SU-DHL-6 (cell line): Measurements from ENCODE around the gene FZD10.

Source experiments
- H2AFZ ChIP-seq: fragments of 200-600 bp; sonication (generic); 2 replicates; pipeline ENCODE4 v1.6.1; 2014; ENCODE audit warnings: low read depth, mild to moderate bottlenecking, moderate library complexity, mixed read lengths, antibody characterized with exemption, low read length; ENCODE audit not compliant: severe bottlenecking
- H3F3A ChIP-seq: fragments of 200-600 bp; shearing (Covaris generic); 2 replicates; pipeline ENCODE4 v1.6.0; 2016; ENCODE audit warnings: antibody characterized with exemption, mild to moderate bottlenecking; ENCODE audit not compliant: insufficient read depth
- H3K27ac ChIP-seq: fragments of 200-600 bp; sonication (generic); 2 replicates; pipeline ENCODE4 v1.5.1; 2016; ENCODE audit warnings: low read depth, mild to moderate bottlenecking, low read length, moderate library complexity, mixed read lengths
- H3K27me3 ChIP-seq: fragments of 200-600 bp; sonication (generic), shearing (Covaris generic); 2 replicates; pipeline ENCODE4 v1.6.0; 2014; ENCODE audit warnings: mild to moderate bottlenecking, low read length
- H3K36me3 ChIP-seq: fragments of 200-600 bp; sonication (generic); 2 replicates; pipeline ENCODE4 v1.6.1; 2014; ENCODE audit warnings: mild to moderate bottlenecking, low read length, mixed read lengths
- H3K4me2 ChIP-seq: fragments of 300-600, 200-600 bp; shearing (Covaris generic), sonication (generic); 2 replicates; pipeline ENCODE4 v1.6.0; 2014; ENCODE audit warnings: low read length, low read depth, mild to moderate bottlenecking; ENCODE audit not compliant: poor library complexity, severe bottlenecking
- H3K4me3 ChIP-seq: fragments of 200-600 bp; sonication (generic); 2 replicates; pipeline ENCODE4 v1.5.1; 2014; ENCODE audit warnings: antibody characterized with exemption, low read length, mild to moderate bottlenecking, mixed read lengths; ENCODE audit not compliant: insufficient read depth, poor library complexity, severe bottlenecking
- H3K79me2 ChIP-seq: fragments of 200-600 bp; sonication (generic); 2 replicates; pipeline ENCODE4 v1.6.1; 2014; ENCODE audit warnings: mild to moderate bottlenecking, low read length, moderate library complexity; ENCODE audit not compliant: insufficient read depth
- H3K9ac ChIP-seq: fragments of 200-600 bp; sonication (generic); 2 replicates; pipeline ENCODE4 v1.7.0; 2014; ENCODE audit warnings: mild to moderate bottlenecking, low read length
- H3K9me2 ChIP-seq: fragments of 200-600 bp; sonication (generic); replicated peaks from 2 replicates; pipeline ENCODE4 v1.6.1; 2014; ENCODE audit warnings: low read length; ENCODE audit not compliant: insufficient read depth
- H3K9me3 ChIP-seq: fragments of 200-600 bp; sonication (generic); 2 replicates; pipeline ENCODE4 v1.6.1; 2014; ENCODE audit warnings: low read length, mixed read lengths; ENCODE audit not compliant: insufficient read depth
- H4K20me1 ChIP-seq: fragments of 200-600 bp; sonication (generic); 2 replicates; pipeline ENCODE4 v1.6.1; 2014; ENCODE audit warnings: low read depth, mild to moderate bottlenecking, antibody characterized with exemption, low read length, moderate library complexity, mixed read lengths
- CTCF ChIP-seq: fragments of 200-600 bp; sonication (generic); IDR thresholded peaks from one replicate; pipeline ENCODE4 v1.5.1; 2017; ENCODE audit warnings: antibody characterized with exemption, mild to moderate bottlenecking, low read length, moderate library complexity; ENCODE audit not compliant: insufficient read depth, poor library complexity, severe bottlenecking
- EZH2phosphoT487 ChIP-seq: fragments of 200-600 bp; sonication (generic), shearing (Covaris generic); conservative IDR thresholded peaks from 2 replicates; pipeline ENCODE4 v1.6.1; 2018; ENCODE audit warnings: mild to moderate bottlenecking, antibody characterized with exemption, low read length, moderate library complexity, mixed read lengths

Gene FZD10

GRCh38 chr12:130162267-130162666, at the start of gene FZD10:
TSS of gene FZD10 (plus strand) at chr12:130162464. CDS start at chr12:130162943, 479 bp downstream.
- H3K36me3 ChIP-seq, result no peaks in the 10 kb centered on the region
- no peak within 1 kb of the TSS for H3K4me2 ChIP-seq
- no peaks in the 10 kb centered on the region for H3K27me3 ChIP-seq

GRCh38 chr12:130114952-130115351, 47.3 kb upstream of the FZD10 start:
- no peaks in the 10 kb centered on the region for H3K9me3 ChIP-seq
- no peaks in the 10 kb centered on the region for H3K79me2 ChIP-seq
- no peak overlapping the region for H3K4me3 ChIP-seq
- no peak overlapping the region for H2AFZ ChIP-seq
- no peak overlapping the region for H3K27ac ChIP-seq
- H3K27me3 ChIP-seq, result no peaks in the 10 kb centered on the region
- H3K36me3 ChIP-seq, result no peaks in the 10 kb centered on the region
- H3K9me2 ChIP-seq, result no peaks in the 10 kb centered on the region
- H3K4me2 ChIP-seq, result no peak overlapping the region
- no peaks in the 10 kb centered on the region for H3F3A ChIP-seq
- no peak for TF ChIP-seq EZH2phosphoT487
- no peak for TF ChIP-seq CTCF
- no peak overlapping the region for H3K9ac ChIP-seq
- H4K20me1 ChIP-seq, result no peaks in the 10 kb centered on the region

More at GRCh38 chr12:130162267-130162666, at the start of gene FZD10:
- Histone ChIP-seq H3K27ac (no peak within 1 kb of the TSS), H3K9me3 (no peaks in the 10 kb centered on the region), H3K79me2 (no peaks in the 10 kb centered on the region), H2AFZ (no peak within 1 kb of the TSS), H3K9me2 (no peaks in the 10 kb centered on the region), H4K20me1 (no peaks in the 10 kb centered on the region), H3K4me3 (no peak within 1 kb of the TSS), H3F3A (no peaks in the 10 kb centered on the region), H3K9ac (no peak within 1 kb of the TSS)
- TF ChIP-seq EZH2phosphoT487 (no peak), CTCF (no peak)

GRCh38 chr12:130115646-130116045, 46.6 kb upstream of the FZD10 start:
- Histone ChIP-seq H3K9ac (no peak overlapping the region), H3K4me2 (no peak overlapping the region), H2AFZ (no peak overlapping the region), H4K20me1 (no peaks in the 10 kb centered on the region), H3K27me3 (no peaks in the 10 kb centered on the region), H3K79me2 (no peaks in the 10 kb centered on the region), H3K9me3 (no peaks in the 10 kb centered on the region), H3K36me3 (no peaks in the 10 kb centered on the region), H3K9me2 (no peaks in the 10 kb centered on the region), H3F3A (no peaks in the 10 kb centered on the region), H3K27ac (no peak overlapping the region), H3K4me3 (no peak overlapping the region)
- TF ChIP-seq EZH2phosphoT487 (no peak), CTCF (no peak)

- Histone ChIP-seq H3K27me3 (no peaks in the 10 kb centered on the region), H3K4me2 (no peak overlapping the region), H2AFZ (no peak overlapping the region), H3K9me3 (no peaks in the 10 kb centered on the region), H3K9me2 (no peaks in the 10 kb centered on the region), H3K27ac (no peak overlapping the region), H3K79me2 (no peaks in the 10 kb centered on the region), H4K20me1 (no peaks in the 10 kb centered on the region), H3K36me3 (no peaks in the 10 kb centered on the region), H3K4me3 (no peak overlapping the region), H3F3A (no peaks in the 10 kb centered on the region), H3K9ac (no peak overlapping the region)
- no peak for TF ChIP-seq EZH2phosphoT487
- TF ChIP-seq CTCF, result no peak
Measured at GRCh38 chr12:130116791-130117190, 45.5 kb upstream of the FZD10 start.
